SH-SY5Y (cell line): ENCODE results near the gene FOS.

Experiments
- GATA2 ChIP-seq: IDR thresholded peaks from 2 replicates; pipeline ENCODE4 v1.6.1; 2011; ENCODE audit warnings: mild to moderate bottlenecking, low read depth, low read length
- GATA3 ChIP-seq: IDR thresholded peaks from 2 replicates; pipeline ENCODE4 v1.6.1; 2011; ENCODE audit warnings: low read depth, mild to moderate bottlenecking, low read length, moderate library complexity

GRCh38 chr14:75277815-75278421, 710 bp upstream of the FOS start:
- TF ChIP-seq GATA3 (no peak), GATA2 (no peak)
